Activated CD4-positive, alpha-beta T cell treated with anti-CD3 and anti-CD28 coated beads, Interleukin-2, amount 10 ng/mL, durations not matched to agents 7 days and 5 days (primary cell): ENCODE data around the gene NKG7. TPM values are rescaled to one million over a fixed set of nuclear protein-coding genes. Genes with fewer than 3 reads are reported as not detected.
A peak's percentile ranks its signal among the peaks of the same experiment; 100 is the strongest.

ENCODE experiments used
- CTCF ChIA-PET: fragments of 350-600 bp; sonication (Branson Sonifier 250); formaldehyde crosslinking; loops from one replicate; lab custom pipeline; 2021; ENCODE audit warnings: antibody characterized with exemption; lab: Charles Lee
- POLR2A ChIA-PET: fragments of 350-600 bp; sonication (Branson Sonifier 250); formaldehyde crosslinking; loops from one replicate; lab custom pipeline; 2021; ENCODE audit warnings: antibody characterized with exemption; lab: Charles Lee
- DNase-seq: peaks from one replicate; pipeline ENCODE4 v3.0.0-alpha.2; 2020
- H3K27ac Mint-ChIP-seq: one replicate; pipeline ENCODE4 v1.8.0; 2021; ENCODE audit warnings: mild to moderate bottlenecking, moderate library complexity, mixed read lengths
- H3K27me3 Mint-ChIP-seq: one replicate; pipeline ENCODE4 v1.8.0; 2021; ENCODE audit warnings: mixed read lengths
- H3K36me3 Mint-ChIP-seq: one replicate; pipeline ENCODE4 v1.8.0; 2021; ENCODE audit warnings: low read depth, mixed read lengths
- H3K4me1 Mint-ChIP-seq: one replicate; pipeline ENCODE4 v1.8.0; 2021; ENCODE audit warnings: mixed read lengths
- H3K4me3 Mint-ChIP-seq: one replicate; pipeline ENCODE4 v1.8.0; 2021; ENCODE audit warnings: mild to moderate bottlenecking, moderate library complexity, mixed read lengths
- H3K9me3 Mint-ChIP-seq: one replicate; pipeline ENCODE4 v1.8.0; 2021; ENCODE audit warnings: mixed read lengths
- total RNA-seq, 2 experiments: library from RNA; stranded (reverse); gene quantifications; one replicate each; pipeline ENCODE4 v1.2.3, GENCODE V29; 2021

The NKG7 gene
- total RNA-seq, 2 experiments from 2014 or later = 67.2 to 71.7 TPM

- POLR2A ChIA-PET = no interaction called here
- H3K27me3 Mint-ChIP-seq = no peaks in the 10 kb centered on the region
- peak overlapping the region; percentile 75 for H3K27ac Mint-ChIP-seq
- peaks cover 35% of the 10 kb centered on the region for H3K36me3 Mint-ChIP-seq
- peak; percentile 62 for DNase-seq
- CTCF ChIA-PET = interaction anchor here (0.9 to 1.5 kb wide), 2 partner anchors 8 to 13 kb away, joined by 3 to 4 read pairs; no protein-coding TSS in a partner anchor
- H3K4me1 Mint-ChIP-seq = peaks cover 34% of the 10 kb centered on the region
- peak overlapping the region; percentile 15 for H3K4me3 Mint-ChIP-seq
- H3K9me3 Mint-ChIP-seq = no peaks in the 10 kb centered on the region
Measured at GRCh38 chr19:51354742-51355148, 17.7 kb downstream of the NKG7 start.

GRCh38 chr19:51354103-51354741 is 18.2 kb downstream of the NKG7 start:
- H3K9me3 Mint-ChIP-seq = no peaks in the 10 kb centered on the region
- H3K4me3 Mint-ChIP-seq = no peak overlapping the region
- no peaks in the 10 kb centered on the region for H3K27me3 Mint-ChIP-seq
- POLR2A ChIA-PET = no interaction called here
- H3K4me1 Mint-ChIP-seq = peaks cover 31% of the 10 kb centered on the region
- peaks cover 35% of the 10 kb centered on the region for H3K36me3 Mint-ChIP-seq
- no peak for DNase-seq
- peak overlapping the region; percentile 75 for H3K27ac Mint-ChIP-seq
- CTCF ChIA-PET = interaction anchor here (0.9 to 1.5 kb wide), 2 partner anchors 9 to 13 kb away, joined by 3 to 4 read pairs; no protein-coding TSS in a partner anchor

GRCh38 chr19:51352783-51353360 is 19.6 kb downstream of the NKG7 start:
- peak overlapping the region; percentile 39 for H3K27ac Mint-ChIP-seq

GRCh38 chr19:51351266-51351990 is 21.0 kb downstream of the NKG7 start:
- no peak for DNase-seq
- CTCF ChIA-PET = interaction anchor here (1.1 kb wide), 1 partner anchor 12 kb away, joined by 3 read pairs; no protein-coding TSS in a partner anchor
- Mint-ChIP-seq H3K27me3 (no peaks in the 10 kb centered on the region), H3K36me3 (peaks cover 35% of the 10 kb centered on the region), H3K9me3 (no peaks in the 10 kb centered on the region), H3K27ac (peak overlapping the region; percentile 64), H3K4me1 (peaks cover 20% of the 10 kb centered on the region), H3K4me3 (no peak overlapping the region)
- POLR2A ChIA-PET = no interaction called here

More at GRCh38 chr19:51352783-51353360, 19.6 kb downstream of the NKG7 start:
- ChIA-PET CTCF (interaction anchor here (0.9 kb wide), 1 partner anchor 11 kb away, joined by 3 read pairs; the partner anchor contains the start of gene VSIG10L), POLR2A (no interaction called here)
- peaks cover 35% of the 10 kb centered on the region for H3K36me3 Mint-ChIP-seq
- no peaks in the 10 kb centered on the region for H3K9me3 Mint-ChIP-seq
- no peak for DNase-seq
- H3K4me1 Mint-ChIP-seq = peaks cover 28% of the 10 kb centered on the region
- no peak overlapping the region for H3K4me3 Mint-ChIP-seq
- H3K27me3 Mint-ChIP-seq = no peaks in the 10 kb centered on the region

- CTCF ChIA-PET = no interaction called here
- Mint-ChIP-seq H3K27ac (no peak overlapping the region), H3K36me3 (peaks cover 37% of the 10 kb centered on the region), H3K9me3 (no peaks in the 10 kb centered on the region), H3K27me3 (no peaks in the 10 kb centered on the region), H3K4me1 (no peaks in the 10 kb centered on the region), H3K4me3 (no peak overlapping the region)
- POLR2A ChIA-PET = no interaction called here
- no peak for DNase-seq
Measured at GRCh38 chr19:51347209-51347928, 25.1 kb downstream of the NKG7 start.

- CTCF ChIA-PET = no interaction called here
- POLR2A ChIA-PET = no interaction called here
Measured at GRCh38 chr19:51346742-51347141, 25.7 kb downstream of the NKG7 start.

GRCh38 chr19:51345076-51345620 is 27.3 kb downstream of the NKG7 start:
- no peak for DNase-seq
- no peaks in the 10 kb centered on the region for H3K9me3 Mint-ChIP-seq
- peaks cover 18% of the 10 kb centered on the region for H3K36me3 Mint-ChIP-seq
- ChIA-PET CTCF (no interaction called here), POLR2A (no interaction called here)
- no peak overlapping the region for H3K27ac Mint-ChIP-seq
- peaks cover 6% of the 10 kb centered on the region for H3K27me3 Mint-ChIP-seq
- H3K4me3 Mint-ChIP-seq = no peak overlapping the region
- peaks cover 5% of the 10 kb centered on the region for H3K4me1 Mint-ChIP-seq

More at GRCh38 chr19:51346742-51347141, 25.7 kb downstream of the NKG7 start:
- Mint-ChIP-seq H3K36me3 (peaks cover 31% of the 10 kb centered on the region), H3K27ac (no peak overlapping the region), H3K4me3 (no peak overlapping the region), H3K27me3 (peaks cover 2% of the 10 kb centered on the region), H3K9me3 (no peaks in the 10 kb centered on the region), H3K4me1 (no peaks in the 10 kb centered on the region)
- no peak for DNase-seq

- Mint-ChIP-seq H3K36me3 (peaks cover 18% of the 10 kb centered on the region), H3K27me3 (peaks cover 8% of the 10 kb centered on the region), H3K4me1 (peaks cover 17% of the 10 kb centered on the region), H3K9me3 (no peaks in the 10 kb centered on the region), H3K4me3 (no peak overlapping the region), H3K27ac (no peak overlapping the region)
- ChIA-PET POLR2A (interaction anchor here (0.5 kb wide), 1 partner anchor 24 kb away, joined by 3 read pairs; no protein-coding TSS in a partner anchor), CTCF (interaction anchor here (0.7 to 4.3 kb wide), 6 partner anchors 10 to 96 kb away, joined by 3 to 20 read pairs (median 3); no protein-coding TSS in a partner anchor)
- DNase-seq = no peak
Measured at GRCh38 chr19:51342631-51343569, 29.6 kb downstream of the NKG7 start.

- Mint-ChIP-seq H3K4me1 (peaks cover 17% of the 10 kb centered on the region), H3K9me3 (no peaks in the 10 kb centered on the region), H3K4me3 (peak within 1 kb of the TSS; percentile 37), H3K36me3 (peaks cover 15% of the 10 kb centered on the region), H3K27me3 (peaks cover 8% of the 10 kb centered on the region), H3K27ac (peak within 1 kb of the TSS; percentile 6)
- CTCF ChIA-PET = interaction anchor here (1.2 to 4.3 kb wide), 6 partner anchors 11 to 97 kb away, joined by 3 to 20 read pairs (median 4); no protein-coding TSS in a partner anchor
- no peak for DNase-seq
- POLR2A ChIA-PET = interaction anchor here (0.6 kb wide), 1 partner anchor 78 kb away, joined by 3 read pairs; no protein-coding TSS in a partner anchor
Measured at GRCh38 chr19:51341976-51342580, 30.4 kb downstream of the NKG7 start, which contains the start of gene VSIG10L. Gene VSIG10L, minus strand, starts transcription at chr19:51342139. Its CDS starts 15 bp downstream, at chr19:51342124.

- Mint-ChIP-seq H3K4me3 (peak overlapping the region; percentile 37), H3K9me3 (no peaks in the 10 kb centered on the region), H3K27ac (no peak overlapping the region), H3K36me3 (peaks cover 7% of the 10 kb centered on the region), H3K4me1 (peaks cover 17% of the 10 kb centered on the region), H3K27me3 (peaks cover 8% of the 10 kb centered on the region)
- no peak for DNase-seq
- CTCF ChIA-PET = interaction anchor here (1.0 to 4.3 kb wide), 8 partner anchors 12 to 101 kb away, joined by 3 to 20 read pairs (median 4); no protein-coding TSS in a partner anchor
- POLR2A ChIA-PET = interaction anchor here (0.6 to 0.8 kb wide), 2 partner anchors 17 to 79 kb away, joined by 3 read pairs; no protein-coding TSS in a partner anchor
Measured at GRCh38 chr19:51341066-51341465, 31.4 kb downstream of the NKG7 start.
